K562 (cell line): ENCODE measurements around the gene LIPE. TPM values are rescaled to one million over a fixed set of nuclear protein-coding genes. Genes with fewer than 3 reads are reported as not detected.

ENCODE experiments used
- ATAC-seq: fragments of 200-7000 bp; cut with Tn5 transposase; 3 replicates; pipeline ENCODE4 v1.9.1; 2020; ENCODE audit warnings: moderate library complexity
- BruUV-seq: library from RNA; stranded (reverse); fragments of 400-500 nt; replicated peaks from 2 replicates; lab custom pipeline; 2021; lab: Mats Ljungman, UMichigan
- CTCF ChIA-PET: fragments of 300-600 bp; formaldehyde crosslinking; extraction: SDS; loops from one replicate; lab custom pipeline; 2021; ENCODE audit warnings: low intra/inter-chr PET ratio; lab: Yijun Ruan, JAX
- POLR2A ChIA-PET: fragments of 300-600, 350-650 bp; sonication (Branson Sonifier 250); formaldehyde crosslinking; extraction: SDS; loops from one replicate; lab custom pipeline; 2021; ENCODE audit warnings: antibody characterized with exemption, inconsistent platforms; lab: Yijun Ruan, JAX
- DNase-seq, 4 experiments: peaks; one replicate each; pipeline versions ENCODE4 v3.0.0 to v3.0.0-alpha.2; 2011 to 2018; ENCODE audit warnings: low spot score in 3 of 4, mixed read lengths in 3 of 4; ENCODE audit errors: extremely low read depth in 1 of 4
- FAIRE-seq: peaks from 2 replicates; lab custom pipeline; 2011; peaks lifted over from hg19 to GRCh38; lab: Jason Lieb, UNC
- H2AFZ ChIP-seq: 2 replicates; pipeline ENCODE4 v1.6.0; 2011; ENCODE audit warnings: low read depth, low read length, control low read depth, inconsistent platforms
- H3K27ac ChIP-seq: fragments of 200-600 bp; 3 replicates; pipeline ENCODE4 v1.8.0; 2011; ENCODE audit warnings: low read depth, mild to moderate bottlenecking, control low read depth, inconsistent platforms, low read length, moderate library complexity, mixed read lengths; ENCODE audit errors: extremely low read depth
- H3K27me3 ChIP-seq, 2 experiments: fragments of 300-600 bp in 1 of 2; 2 replicates in 1 of 2; 3 replicates in 1 of 2; pipeline versions ENCODE4 v1.6.0 to v1.8.0; 2011; ENCODE audit warnings: inconsistent platforms in 2 of 2, low read length in 2 of 2, mild to moderate bottlenecking in 1 of 2, mixed read lengths in 1 of 2, moderate library complexity in 1 of 2; ENCODE audit not compliant: control insufficient read depth in 2 of 2, insufficient read depth in 2 of 2
- H3K36me3 ChIP-seq: fragments of 300-600 bp; 3 replicates; pipeline ENCODE4 v1.8.0; 2011; ENCODE audit warnings: mild to moderate bottlenecking, low read length, inconsistent platforms; ENCODE audit not compliant: control insufficient read depth, insufficient read depth
- H3K4me1 ChIP-seq, 2 experiments: fragments of 200-600 bp in 1 of 2; replicated peaks in 1 of 2; 2 replicates in 1 of 2; 3 replicates in 1 of 2; pipeline versions ENCODE4 v1.5.1 to v1.8.0; 2011; ENCODE audit warnings: inconsistent platforms in 2 of 2, low read length in 2 of 2, mild to moderate bottlenecking in 1 of 2, mixed read lengths in 1 of 2, moderate library complexity in 1 of 2; ENCODE audit not compliant: control insufficient read depth in 2 of 2, insufficient read depth in 2 of 2
- H3K4me2 ChIP-seq: 2 replicates; pipeline ENCODE4 v1.6.1; 2011; ENCODE audit warnings: low read length, control low read depth, inconsistent platforms, mixed read lengths; ENCODE audit not compliant: insufficient read depth
- H3K4me3 ChIP-seq: fragments of 200-600 bp; sonication (generic), shearing (Covaris generic); 2 replicates; pipeline ENCODE4 v1.5.1; 2016; ENCODE audit warnings: control low read depth, inconsistent platforms
- H3K79me2 ChIP-seq: fragments of 200-600 bp; 3 replicates; pipeline ENCODE4 v1.8.0; 2011; ENCODE audit warnings: low read length, inconsistent platforms; ENCODE audit not compliant: control insufficient read depth, insufficient read depth
- H3K9ac ChIP-seq, 2 experiments: 2 replicates each; pipeline versions ENCODE4 v1.6.0 to v1.6.1; 2011; ENCODE audit warnings: low read depth in 2 of 2, low read length in 2 of 2, control low read depth in 1 of 2, inconsistent platforms in 1 of 2, mild to moderate bottlenecking in 1 of 2, mixed read lengths in 1 of 2; ENCODE audit not compliant: insufficient read depth in 1 of 2
- H3K9me1 ChIP-seq: one replicate; pipeline ENCODE4 v1.6.0; 2011; ENCODE audit warnings: inconsistent platforms, mild to moderate bottlenecking, low read length, moderate library complexity; ENCODE audit not compliant: control insufficient read depth, insufficient read depth
- H3K9me3 ChIP-seq: replicated peaks from 2 replicates; pipeline ENCODE4 v1.5.1; 2011; ENCODE audit warnings: low read depth, low read length, inconsistent platforms; ENCODE audit not compliant: control insufficient read depth, insufficient read depth
- H4K20me1 ChIP-seq: replicated peaks from 2 replicates; pipeline ENCODE4 v1.6.1; 2011; ENCODE audit warnings: low read length, inconsistent platforms, mixed read lengths; ENCODE audit not compliant: control insufficient read depth, insufficient read depth
- CHAMP1 ChIP-seq: fragments of 450-650 bp; IDR thresholded peaks from 2 replicates; pipeline ENCODE4 v1.6.1; 2016; ENCODE audit warnings: mild to moderate bottlenecking
- ELF2 ChIP-seq: fragments of 250-450 bp; sonication (Bioruptor Pico); IDR thresholded peaks from 2 replicates; pipeline ENCODE4 v1.5.0; 2021; ENCODE audit warnings: mild to moderate bottlenecking
- KAT8 ChIP-seq: fragments of 450-650 bp; IDR thresholded peaks from 2 replicates; pipeline ENCODE4 v1.6.1; 2016; ENCODE audit warnings: low read depth, mild to moderate bottlenecking
- PCBP1 ChIP-seq: fragments of 200-400 bp; formaldehyde crosslinking; IDR thresholded peaks from 2 replicates; pipeline ENCODE4 v1.6.1; 2018; ENCODE audit warnings: mild to moderate bottlenecking, low read depth, low read length; ENCODE audit not compliant: poor library complexity, severe bottlenecking
- POLR2G ChIP-seq: fragments of 200-400 bp; formaldehyde crosslinking; IDR thresholded peaks from 2 replicates; pipeline ENCODE4 v1.6.1; 2017; ENCODE audit warnings: low read depth, mild to moderate bottlenecking, antibody characterized with exemption, low read length, moderate library complexity
- ZNF830 ChIP-seq: fragments of 250-450 bp; sonication (Bioruptor Pico); IDR thresholded peaks from 2 replicates; pipeline ENCODE4 v1.5.0; 2021; ENCODE audit warnings: mild to moderate bottlenecking
- WGBS: fragments of 100-300 bp; shearing (Covaris generic); methylation state at CpG from one replicate; pipeline ENCODE4 v1.1.6; 2016; ENCODE audit warnings: low coverage, mixed read lengths; ENCODE audit not compliant: insufficient coverage; ENCODE audit errors: missing lambda C conversion rate; 5-methylcytosine and 5-hydroxymethylcytosine counted together
- in situ Hi-C: fragments of 300-500 bp; cut with MboI; formaldehyde crosslinking; loops from 4 replicates; pipeline ENCODE4 v1.15.0; 2018; ENCODE audit warnings: inconsistent platforms, mixed read lengths
- intact Hi-C: fragments of 100-400 bp; cut with micrococcal nuclease; formaldehyde crosslinking; loops from 2 replicates; pipeline ENCODE4 v1.14.2; 2022
- polyA plus RNA-seq, 8 experiments: library from polyadenylated mRNA; depleted of rRNA in 4 of 8; stranded (reverse) in 5 of 8; unstranded in 3 of 8; fragments of >200 nt; fragmentation: Nextera tagmentation in 2 of 8; fragmentation: Illumina TruSeq in 1 of 8; extraction: Ambion mirVana in 2 of 8; extraction: Trizol in 1 of 8; gene quantifications; 2 replicates each; pipeline versions ENCODE4 v1.2.1 to v1.2.3, GENCODE V29; 2011 to 2014; ENCODE audit warnings: inconsistent platforms in 1 of 8, missing spikeins in 1 of 8
- total RNA-seq, 7 experiments: library from RNA; depleted of rRNA in 6 of 7; stranded (reverse); fragments of >200 nt in 6 of 7; fragmentation: Illumina TruSeq in 2 of 7; extraction: Trizol in 2 of 7; gene quantifications; 2 replicates each; pipeline versions ENCODE4 v1.2.1 to v1.2.3, GENCODE V29; 2011 to 2021; ENCODE audit warnings: low replicate concordance in 1 of 7

Gene LIPE
- total and polyA plus RNA-seq, 9 of the 15 experiments (the other 6 are each of a cell fraction or from before 2014, with no cell fraction given) = 0.22 TPM; not detected in 8

GRCh38 chr19:42410371-42410770 is 16.8 kb downstream of the LIPE start:
- POLR2A ChIA-PET = interaction anchor here (0.6 to 0.8 kb wide), 3 partner anchors 13 to 62 kb away, joined by 3 to 5 read pairs (median 3); no protein-coding TSS in a partner anchor
- Histone ChIP-seq H3K9ac (no peak overlapping the region), H3K9me1 (no peaks in the 10 kb centered on the region), H4K20me1 (peaks cover 34% of the 10 kb centered on the region), H3K79me2 (no peaks in the 10 kb centered on the region), H2AFZ (no peak overlapping the region), H3K4me2 (no peak overlapping the region)
- BruUV-seq = no TSS peak
- in situ Hi-C loops (no loop called here), intact Hi-C loops (no loop called here)
- 60% methylated on average over 23 of the region's 30 CpGs for WGBS
- TF ChIP-seq ELF2 (CRISPR knock-in tag) (no peak), CHAMP1 (no peak), POLR2G (peak; percentile 47; the same call in 1 of the 2 replicates), ZNF830 (no peak), PCBP1 (no peak), KAT8 (no peak)
- TF ChIP-seq, all 486 proteins: peak for 1
- CTCF ChIA-PET = no interaction called here
- Histone ChIP-seq H3K27ac (no peak overlapping the region), H3K36me3 (no peaks in the 10 kb centered on the region), H3K9me3 (no peaks in the 10 kb centered on the region), H3K27me3 (peaks cover 8% of the 10 kb centered on the region in 2 experiments; a peak in 4 of 5 replicates), H3K4me1 (peaks cover 0 to 42% of the 10 kb centered on the region in 2 experiments; a peak in 2 of 5 replicates), H3K4me3 (no peak overlapping the region)
- ATAC-seq (no peak; the same call in 2 of the 3 replicates), FAIRE-seq (no peak), DNase-seq (no peak)
